CD4-positive, alpha-beta T cell treated with Interleukin-6 for 4 hours (primary cell): ENCODE data around the gene TBATA.
A peak's percentile ranks its signal among the peaks of the same experiment; 100 is the strongest.

Experiments
- DNase-seq: peaks from one replicate; pipeline ENCODE4 v3.0.0-alpha.2; 2020; ENCODE audit warnings: mixed read lengths

Gene TBATA

DNA sequence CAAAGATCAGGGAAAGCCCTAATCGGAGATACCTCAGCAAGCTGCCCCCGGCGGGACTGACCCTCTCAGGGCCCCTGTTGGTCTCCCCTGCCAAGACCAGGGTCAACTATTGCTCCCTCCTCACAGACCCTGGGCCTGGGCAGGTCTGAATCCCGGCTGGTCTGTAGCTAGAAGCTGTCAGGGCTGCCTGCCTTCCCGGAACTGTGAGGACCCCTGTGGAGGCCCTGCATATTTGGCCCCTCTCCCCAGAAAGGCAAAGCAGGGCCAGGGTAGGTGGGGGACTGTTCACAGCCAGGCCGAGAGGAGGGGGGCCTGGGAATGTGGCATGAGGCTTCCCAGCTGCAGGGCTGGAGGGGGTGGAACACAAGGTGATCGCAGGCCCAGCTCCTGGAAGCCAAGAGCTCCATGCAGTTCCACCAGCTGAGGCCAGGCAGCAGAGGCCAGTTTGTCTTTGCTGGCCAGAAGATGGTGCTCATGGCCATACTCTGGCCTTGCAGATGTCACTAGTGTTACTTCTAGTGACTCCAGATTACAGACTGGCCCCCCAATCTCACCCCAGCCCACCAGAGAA lies 24.1 kb downstream of the TBATA start:
- DNase-seq = no peak

DNA sequence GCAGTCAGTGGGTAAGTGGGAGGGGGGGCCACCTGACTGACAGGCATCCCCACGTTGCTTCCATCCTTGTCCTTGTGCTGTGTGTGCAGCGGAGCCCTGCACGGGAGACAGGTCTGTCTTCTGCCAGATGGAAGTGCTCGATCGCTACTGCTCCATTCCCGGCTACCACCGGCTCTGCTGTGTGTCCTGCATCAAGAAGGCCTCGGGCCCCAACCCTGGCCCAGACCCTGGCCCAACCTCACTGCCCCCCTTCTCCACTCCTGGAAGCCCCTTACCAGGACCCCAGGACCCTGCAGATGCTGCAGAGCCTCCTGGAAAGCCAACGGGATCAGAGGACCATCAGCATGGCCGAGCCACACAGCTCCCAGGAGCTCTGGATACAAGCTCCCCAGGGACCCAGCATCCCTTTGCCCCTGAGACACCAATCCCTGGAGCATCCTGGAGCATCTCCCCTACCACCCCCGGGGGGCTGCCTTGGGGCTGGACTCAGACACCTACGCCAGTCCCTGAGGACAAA lies 24.8 kb downstream of the TBATA start:
- DNase-seq = no peak

DNA sequence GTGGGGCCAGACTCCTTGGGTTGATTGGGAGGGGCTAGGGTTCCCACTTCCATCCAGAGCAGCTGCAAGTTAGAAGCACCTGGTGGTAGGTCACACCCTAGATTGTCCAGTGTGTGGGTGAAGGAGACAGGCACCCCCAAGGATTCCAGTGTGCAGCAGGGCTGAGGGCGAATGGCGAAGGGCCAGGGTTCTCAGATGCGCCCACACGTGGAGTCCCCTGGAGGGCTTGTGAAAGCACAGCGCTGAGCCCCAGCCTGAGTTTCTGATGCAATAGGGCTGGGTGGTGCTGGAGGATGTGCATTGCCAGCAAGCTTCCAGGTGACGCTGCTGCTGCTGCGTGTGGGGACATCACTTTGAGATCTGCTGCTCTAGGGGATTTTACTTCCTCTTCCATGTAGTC lies 25.4 kb downstream of the TBATA start:
- no peak for DNase-seq

DNA sequence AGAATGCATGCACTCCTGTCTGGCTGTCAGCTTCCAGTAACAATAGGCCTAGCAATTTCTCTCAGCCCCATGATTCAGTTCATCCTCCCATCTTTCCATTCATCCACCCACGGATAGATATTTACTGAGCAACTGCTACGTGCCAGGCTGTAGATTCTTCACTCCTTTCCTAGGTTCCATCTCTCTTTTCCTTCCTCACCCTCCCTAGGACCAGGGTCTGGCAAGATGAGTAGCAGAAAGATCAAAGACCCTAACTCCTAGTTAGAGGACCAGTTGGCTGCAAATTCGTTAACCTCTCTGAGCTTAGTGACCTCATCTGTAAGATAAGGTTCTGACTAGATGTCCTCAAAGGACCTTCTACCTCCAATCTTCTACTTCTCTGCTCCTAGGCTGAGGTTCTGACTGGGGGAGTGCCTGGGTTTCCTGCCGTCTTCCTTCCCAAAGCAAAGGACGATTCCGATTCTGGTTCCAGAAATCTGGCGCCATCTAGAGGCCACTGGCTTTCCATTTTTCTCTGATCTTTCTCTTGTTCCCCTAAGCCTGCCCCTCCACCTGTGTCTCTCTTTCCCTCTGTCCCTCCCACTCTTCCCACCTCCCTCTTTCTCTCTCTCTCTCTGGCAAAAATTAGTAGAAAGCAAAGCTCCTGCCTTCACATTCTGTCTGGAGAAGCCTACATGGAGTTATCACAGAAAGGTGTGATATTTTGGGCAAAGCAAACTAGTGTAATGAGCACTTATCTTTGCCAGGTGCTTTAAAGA lies 26.2 kb downstream of the TBATA start:
- DNase-seq = peak; percentile 76

DNA sequence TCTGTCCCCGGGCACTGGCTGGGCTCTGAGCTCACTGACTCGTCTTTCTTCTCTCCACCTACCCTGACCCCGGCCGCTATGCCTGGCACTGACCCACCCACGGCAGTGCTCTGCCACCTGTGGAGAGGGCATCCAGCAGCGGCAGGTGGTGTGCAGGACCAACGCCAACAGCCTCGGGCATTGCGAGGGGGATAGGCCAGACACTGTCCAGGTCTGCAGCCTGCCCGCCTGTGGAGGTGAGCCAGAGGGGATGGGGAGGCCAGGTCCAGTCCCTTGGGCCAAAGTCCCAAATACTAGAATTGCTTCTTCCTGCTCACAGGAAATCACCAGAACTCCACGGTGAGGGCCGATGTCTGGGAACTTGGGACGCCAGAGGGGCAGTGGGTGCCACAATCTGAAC lies 27.3 kb downstream of the TBATA start:
- DNase-seq = no peak

DNA sequence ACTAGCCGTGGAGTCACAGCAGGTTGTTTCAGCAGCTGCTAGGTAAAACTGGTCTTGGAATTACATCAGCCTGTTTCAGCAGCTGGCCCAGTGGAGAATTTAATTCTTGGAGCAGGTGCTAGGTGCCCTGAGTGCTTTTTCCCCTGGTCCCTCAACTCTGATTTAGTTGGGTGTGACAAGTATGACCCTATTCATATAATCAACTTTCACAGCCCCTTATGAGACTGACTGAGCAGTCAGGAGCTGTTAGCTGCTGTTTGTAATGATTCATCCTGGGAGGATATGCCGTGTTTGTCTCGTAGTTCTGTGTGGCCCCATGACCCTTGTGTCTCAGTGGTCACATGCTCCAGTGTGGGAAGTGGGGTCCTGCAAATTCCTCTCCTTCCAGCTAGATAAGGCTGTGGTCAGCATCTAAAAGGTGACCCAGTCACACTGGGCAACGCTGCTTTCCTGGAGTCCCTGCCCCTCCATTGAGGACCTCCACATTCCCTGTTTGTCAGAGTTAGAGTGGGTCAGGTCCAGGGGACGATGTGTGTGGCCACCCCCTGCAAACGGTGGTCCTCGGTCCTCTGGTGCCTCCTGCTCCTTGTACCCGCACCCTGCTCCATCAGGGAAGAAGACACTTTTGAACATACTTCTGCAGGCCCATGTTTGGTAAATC lies 28.3 kb downstream of the TBATA start:
- no peak for DNase-seq

DNA sequence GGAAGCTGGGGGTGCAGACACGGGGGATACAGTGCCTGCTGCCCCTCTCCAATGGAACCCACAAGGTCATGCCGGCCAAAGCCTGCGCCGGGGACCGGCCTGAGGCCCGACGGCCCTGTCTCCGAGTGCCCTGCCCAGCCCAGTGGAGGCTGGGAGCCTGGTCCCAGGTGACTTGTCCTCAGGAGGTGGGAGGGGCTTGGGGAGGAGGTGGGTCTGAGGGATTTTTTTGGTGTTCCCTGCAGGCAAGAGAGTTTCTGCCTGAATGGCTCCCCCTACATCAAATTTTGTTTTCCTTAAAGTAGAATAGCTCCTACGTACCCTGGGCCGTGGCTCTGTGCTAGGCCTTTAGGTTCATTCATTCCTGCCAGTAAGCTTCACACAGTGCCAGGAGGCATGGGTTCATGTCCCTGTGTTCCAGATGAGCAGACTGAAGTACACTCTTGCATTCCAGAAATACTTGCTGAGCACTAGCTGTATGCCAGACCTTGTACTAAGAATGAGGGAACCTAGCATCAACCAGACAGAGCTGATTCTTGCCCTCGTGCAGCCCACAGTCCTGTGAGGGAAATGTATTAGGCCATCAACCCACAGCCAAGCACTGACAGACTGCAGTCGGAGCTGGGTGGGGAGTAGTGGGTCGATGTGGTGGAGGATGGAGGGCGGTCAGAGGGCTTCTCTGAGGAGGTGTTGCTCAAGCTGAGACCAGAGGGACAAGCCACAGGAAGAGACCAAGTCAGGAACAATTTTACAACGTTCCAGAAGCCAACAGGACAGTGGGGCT lies 31.1 kb downstream of the TBATA start:
- no peak for DNase-seq

DNA sequence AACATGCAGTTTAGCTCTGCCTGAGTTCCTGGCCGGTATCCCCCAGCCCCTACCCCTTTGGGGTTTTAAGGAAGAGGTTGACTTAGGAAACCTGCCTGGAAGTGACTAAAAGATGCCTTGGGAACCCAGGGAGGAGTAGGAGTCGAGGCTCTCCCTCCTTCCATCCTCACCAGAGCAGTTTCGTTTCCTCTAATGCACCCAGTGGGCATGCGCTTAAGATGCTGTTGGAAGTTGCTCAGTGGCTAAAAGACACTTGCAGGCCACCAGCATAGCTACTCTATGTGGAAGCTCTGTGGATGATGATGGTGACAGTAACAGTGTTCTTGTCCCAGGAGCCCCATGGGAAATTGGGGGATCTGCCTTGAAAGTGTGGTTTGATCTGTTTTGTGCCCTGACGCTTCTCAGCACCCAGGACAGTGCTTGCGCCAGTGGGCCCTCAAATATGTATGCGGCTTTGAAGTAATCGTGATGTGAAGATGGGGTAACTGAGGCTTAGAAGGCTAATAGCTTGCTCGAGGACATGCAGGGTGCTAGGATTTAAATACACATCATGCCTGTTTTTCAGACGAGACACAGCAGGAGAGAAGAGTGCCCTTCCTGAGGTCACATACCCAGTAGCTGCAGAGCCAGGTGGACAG lies 32.0 kb downstream of the TBATA start:
- DNase-seq = no peak

DNA sequence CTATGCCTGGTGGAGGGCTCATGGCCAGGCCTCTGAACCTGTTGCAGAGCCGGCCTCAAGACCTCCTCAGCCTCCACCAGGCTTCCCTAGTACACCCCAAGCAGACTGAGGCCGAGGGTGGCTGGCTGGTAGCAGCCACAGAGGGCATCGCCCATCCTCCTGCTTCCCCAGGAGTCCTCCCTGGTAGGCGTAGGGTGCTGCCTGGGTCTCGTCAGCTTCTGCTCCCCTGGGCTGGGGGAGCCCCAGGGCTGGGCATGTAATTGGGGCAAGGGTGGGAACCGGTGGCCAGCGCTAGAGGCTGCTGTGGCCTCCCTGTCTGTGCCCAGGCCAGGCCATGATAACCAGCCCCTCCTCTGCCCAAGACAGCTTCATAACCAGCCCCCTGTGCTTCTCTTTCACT lies 32.6 kb downstream of the TBATA start:
- DNase-seq = no peak

DNA sequence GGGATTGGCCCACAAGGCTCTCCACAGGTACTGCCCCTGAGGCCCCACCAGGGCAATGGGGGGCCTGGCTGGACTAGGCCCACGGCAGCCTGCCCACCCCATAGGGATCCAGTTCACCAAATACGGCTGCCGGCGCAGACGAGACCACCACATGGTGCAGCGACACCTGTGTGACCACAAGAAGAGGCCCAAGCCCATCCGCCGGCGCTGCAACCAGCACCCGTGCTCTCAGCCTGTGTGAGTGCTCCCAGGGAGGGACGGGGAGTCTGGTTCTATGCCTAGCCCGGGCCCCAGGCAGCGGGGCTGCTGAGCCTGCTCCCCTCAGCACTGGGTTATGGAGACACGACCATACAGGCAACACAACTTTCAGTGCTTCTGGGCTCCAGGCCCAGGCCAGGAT lies 33.2 kb downstream of the TBATA start:
- DNase-seq = no peak

DNA sequence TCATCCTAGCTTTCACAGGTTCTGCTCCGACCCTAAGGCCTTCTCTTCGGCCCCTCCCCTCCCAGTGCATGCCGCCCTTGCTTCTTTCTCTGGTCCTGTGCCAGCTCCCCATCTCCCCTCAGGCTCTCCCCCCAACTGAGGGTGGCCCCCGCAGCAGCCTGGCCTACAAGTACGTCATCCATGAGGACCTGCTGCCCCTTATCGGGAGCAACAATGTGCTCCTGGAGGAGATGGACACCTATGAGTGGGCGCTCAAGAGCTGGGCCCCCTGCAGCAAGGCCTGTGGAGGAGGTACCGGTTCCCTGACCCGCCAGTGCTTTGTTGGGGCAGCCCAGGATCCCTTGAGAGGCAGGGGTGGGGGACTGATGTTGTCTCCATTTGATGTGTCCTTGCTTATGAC lies 33.8 kb downstream of the TBATA start:
- DNase-seq = no peak

DNA sequence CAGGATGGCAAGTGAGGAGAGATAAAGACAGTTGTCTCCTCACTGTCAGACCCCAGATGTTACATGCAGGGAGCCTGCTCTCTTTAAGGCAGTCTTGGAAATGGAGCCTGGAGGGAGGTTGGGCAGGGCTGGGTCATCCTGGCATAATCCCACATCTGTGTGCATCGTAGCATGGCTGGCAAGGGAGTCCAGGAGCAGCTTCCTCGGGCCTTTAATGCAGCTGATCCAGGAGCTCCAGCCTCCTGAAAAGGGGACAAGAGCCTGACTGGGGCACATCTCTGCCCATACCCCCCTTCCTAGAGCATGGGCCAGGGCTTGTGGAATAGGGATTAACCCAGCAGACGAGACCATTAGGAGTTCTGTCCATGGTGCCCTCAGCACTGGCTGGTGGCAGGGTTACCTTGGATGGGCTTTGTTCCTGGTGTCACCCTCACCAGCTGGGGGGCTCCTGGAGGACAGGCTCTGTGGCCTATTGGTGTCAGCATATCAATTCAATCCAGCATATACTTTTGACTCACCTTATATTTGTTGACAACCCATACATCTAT lies 34.9 kb downstream of the TBATA start:
- no peak for DNase-seq

DNA sequence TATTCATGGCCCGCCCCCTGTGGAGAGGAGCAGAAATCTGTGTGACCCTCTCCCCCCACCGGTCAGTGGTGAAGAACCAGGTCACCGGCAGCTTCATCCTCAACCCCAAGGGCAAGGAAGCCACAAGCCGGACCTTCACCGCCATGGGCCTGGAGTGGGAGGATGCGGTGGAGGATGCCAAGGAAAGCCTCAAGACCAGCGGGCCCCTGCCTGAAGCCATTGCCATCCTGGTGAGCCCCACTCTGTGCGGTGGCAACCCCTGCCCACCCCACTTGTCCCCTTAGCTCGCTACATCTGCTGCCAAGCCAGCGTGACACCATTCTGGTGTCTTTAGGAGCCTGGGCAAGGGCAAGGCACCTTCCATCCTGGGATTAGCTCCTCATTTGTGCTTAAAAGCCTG lies 35.4 kb downstream of the TBATA start:
- DNase-seq = no peak

DNA sequence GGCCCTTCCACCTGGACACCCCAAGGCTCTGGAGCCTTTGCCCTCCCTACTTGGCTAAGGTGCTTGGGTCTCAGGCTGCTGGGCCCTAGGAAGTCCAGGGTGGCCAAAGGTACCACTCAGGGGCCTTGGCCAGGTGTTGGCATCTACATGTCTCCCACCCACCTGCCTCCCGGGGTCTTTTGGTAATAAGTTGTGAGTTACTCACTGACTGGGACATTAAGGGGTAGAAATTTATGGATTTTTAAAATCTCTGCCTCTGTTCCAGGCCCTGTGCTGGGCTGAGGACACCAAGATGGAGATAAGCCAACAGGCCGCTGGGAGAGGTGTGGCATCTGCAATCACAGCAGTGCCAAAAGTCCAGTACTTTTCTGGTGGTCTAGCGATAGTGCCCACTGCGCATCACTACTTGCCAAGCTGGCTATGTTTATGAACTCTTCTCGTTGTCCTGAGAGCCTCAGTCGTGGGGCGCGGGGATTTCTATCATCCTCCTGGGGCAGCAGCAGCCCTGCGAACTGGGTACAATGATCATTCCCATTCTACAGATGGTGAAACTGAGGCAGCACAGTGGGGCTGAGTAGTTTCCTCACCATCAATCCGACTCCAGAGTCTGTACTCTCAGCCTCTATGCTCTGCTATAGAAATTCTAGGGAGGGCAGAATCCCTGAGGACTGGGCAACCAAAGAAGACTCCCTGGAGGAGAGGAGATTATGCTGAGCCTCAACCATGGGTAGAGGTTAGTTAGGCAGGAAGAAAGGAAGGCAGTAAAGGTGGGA lies 36.2 kb downstream of the TBATA start:
- DNase-seq = no peak

DNA sequence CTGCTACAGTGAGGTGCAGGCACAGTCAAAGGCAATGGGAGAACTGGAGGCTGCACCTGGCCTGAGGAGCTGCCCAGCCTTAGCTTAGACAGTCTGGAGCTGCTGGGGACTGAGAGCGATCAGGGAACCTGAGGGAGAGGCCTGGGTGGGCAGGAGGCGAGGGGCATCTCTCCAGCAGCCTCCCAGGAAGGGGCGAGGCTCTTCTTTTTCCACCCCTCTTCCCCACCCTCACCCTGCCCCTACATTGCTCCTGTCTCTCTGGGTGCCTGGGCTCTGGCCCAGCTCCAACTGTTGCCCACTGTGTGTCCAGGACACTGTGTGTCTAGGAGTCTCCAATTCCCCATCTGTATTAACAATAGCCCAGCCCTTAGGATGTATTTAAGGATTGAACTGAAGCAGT lies 36.9 kb downstream of the TBATA start:
- no peak for DNase-seq

DNA sequence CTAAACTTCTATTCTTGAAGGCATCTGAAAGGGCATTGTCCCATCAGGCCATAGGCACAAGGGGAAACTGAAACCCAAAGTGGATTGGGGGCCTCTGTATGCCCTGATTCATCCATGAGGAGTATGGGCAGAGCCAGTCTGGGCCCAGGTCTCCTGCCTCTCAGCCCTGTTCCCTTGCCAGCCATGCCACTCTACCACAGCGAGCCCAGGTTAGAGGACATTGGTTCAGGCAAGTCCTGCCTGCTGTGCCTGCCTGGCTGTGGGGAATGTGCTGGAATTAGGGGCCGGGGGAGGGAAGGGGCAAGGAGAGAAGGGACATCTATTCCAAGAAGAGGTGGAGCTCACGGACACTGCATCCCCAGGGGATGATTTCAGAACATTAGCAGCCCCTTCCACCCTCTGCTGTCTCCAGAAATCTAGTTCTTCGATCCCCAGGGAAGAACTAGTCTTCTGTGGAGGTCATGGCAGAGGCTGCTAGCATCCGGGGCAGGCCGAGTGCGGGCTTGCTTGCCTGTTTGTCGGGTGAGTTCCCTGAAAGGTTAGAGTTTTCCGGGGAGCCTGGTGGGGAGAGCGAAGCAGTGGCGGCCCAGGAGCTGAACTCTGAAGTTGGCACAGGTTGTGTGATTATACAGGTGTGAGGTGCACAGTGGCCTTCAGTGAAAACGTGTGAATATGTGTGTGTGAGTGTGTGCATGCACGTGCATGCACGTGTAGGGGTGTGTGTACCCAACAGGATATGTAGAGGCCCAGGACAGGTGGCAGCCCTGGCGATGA lies 37.8 kb downstream of the TBATA start:
- no peak for DNase-seq

DNA sequence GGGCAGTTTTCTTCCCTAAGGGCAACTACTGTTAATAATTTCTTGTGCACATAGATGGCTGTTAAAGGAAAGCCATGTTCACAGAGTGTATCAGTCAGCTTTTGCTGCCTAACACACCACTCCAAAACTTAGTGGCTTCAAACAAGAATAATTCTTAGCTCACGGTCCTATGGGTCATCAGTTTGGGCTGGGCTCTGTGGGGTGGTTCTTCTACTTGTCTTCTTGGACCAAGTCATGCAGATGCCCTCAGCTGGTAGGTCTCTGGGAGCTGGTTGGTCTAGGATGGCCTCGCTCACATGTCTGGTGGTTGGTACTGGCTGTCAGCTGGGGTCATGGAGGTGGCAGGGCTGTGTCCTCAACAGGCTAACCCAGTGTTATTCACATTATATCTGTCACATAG lies 39.6 kb downstream of the TBATA start:
- no peak for DNase-seq

DNA sequence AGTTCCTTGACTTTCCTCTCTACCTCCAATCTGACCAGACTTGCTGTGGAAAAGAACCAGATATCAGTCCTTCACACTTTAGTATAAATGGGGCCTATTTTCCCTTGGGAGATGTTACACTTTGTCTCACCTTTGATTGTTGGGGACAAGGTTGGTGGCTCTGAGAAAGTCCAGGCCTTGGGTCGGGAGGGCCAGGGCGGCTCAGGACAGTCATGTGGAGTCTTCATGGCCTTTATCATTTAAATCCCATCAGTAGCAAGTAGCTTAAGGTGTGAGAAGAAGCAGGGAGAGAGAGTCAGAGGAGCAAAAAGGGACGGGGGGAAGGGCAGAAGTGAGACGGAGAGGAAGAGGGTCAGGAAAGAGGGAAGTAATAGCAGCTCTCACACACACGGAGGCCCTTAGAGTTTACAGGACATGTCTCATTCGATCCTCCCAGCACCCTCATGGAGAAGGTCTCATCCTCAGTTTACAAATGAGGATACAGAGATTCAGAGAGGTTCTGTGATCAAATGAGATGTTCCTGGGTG lies 40.5 kb downstream of the TBATA start:
- no peak for DNase-seq

DNA sequence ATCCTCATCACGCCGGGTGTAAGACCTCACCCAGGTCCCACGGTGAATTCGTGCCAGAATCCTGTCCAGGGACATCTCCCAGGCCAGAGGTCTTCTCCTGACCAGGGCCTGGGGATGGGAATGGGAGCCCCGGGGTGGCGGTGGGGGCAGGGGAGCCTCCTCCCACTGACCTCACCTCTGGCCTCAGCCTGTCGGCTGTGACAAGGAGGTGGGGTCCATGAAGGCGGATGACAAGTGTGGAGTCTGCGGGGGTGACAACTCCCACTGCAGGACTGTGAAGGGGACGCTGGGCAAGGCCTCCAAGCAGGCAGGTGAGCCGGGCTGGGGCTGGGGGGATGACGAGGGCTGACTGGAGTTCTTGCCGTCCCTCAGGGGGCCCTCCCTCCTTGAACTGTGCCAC lies 41.3 kb downstream of the TBATA start:
- DNase-seq = no peak

DNA sequence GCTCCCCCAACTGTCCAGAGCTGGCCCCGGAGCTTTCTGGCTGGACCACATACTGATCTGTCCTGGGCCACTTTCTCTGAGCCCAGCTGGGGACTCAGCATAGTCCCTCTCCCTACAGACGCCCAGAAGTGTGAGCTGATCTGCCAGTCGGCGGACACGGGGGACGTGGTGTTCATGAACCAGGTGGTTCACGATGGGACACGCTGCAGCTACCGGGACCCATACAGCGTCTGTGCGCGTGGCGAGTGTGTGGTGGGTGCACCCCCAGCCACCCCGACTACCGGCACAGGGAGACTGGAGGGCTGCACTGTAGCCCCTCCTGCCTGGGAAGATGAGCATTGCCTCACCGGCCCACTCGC lies 41.8 kb downstream of the TBATA start:
- DNase-seq = no peak
